Left ventricle myocardium inferior (tissue), 1 donor: ENCODE data around the gene SLC28A3. TPM values are rescaled to one million over a fixed set of nuclear protein-coding genes. Genes with fewer than 3 reads are reported as not detected.
A peak's percentile ranks its signal among the peaks of the same experiment; 100 is the strongest.

Source experiments
- DNase-seq: peaks from one replicate; pipeline ENCODE4 v3.0.0-alpha.2; 2020
- H3K27ac ChIP-seq: fragments of 200-600 bp; replicated peaks from 2 replicates; pipeline ENCODE4 v1.8.0; 2021
- H3K27me3 ChIP-seq: fragments of 200-600 bp; 2 replicates; pipeline ENCODE4 v1.8.0; 2021; ENCODE audit warnings: low read depth
- H3K36me3 ChIP-seq: fragments of 200-600 bp; 2 replicates; pipeline ENCODE4 v1.8.0; 2021
- H3K4me1 ChIP-seq: fragments of 200-600 bp; 2 replicates; pipeline ENCODE4 v1.8.0; 2021
- H3K4me3 ChIP-seq: fragments of 200-600 bp; 2 replicates; pipeline ENCODE4 v1.8.0; 2021; ENCODE audit warnings: mild to moderate bottlenecking, moderate library complexity
- H3K9me3 ChIP-seq: fragments of 200-600 bp; replicated peaks from 2 replicates; pipeline ENCODE4 v1.8.0; 2021
- intact Hi-C: fragments of 100-400 bp; cut with micrococcal nuclease; formaldehyde crosslinking; loops from one replicate; pipeline ENCODE4 v1.11.0; 2022
- total RNA-seq: library from RNA; stranded (reverse); fragmentation: NEBNext Ultra II Directional; extraction: Animal tissue kit (Norgen Biotek cat#: 25700); gene quantifications from one replicate; pipeline ENCODE4 v1.2.1, GENCODE V29; 2021
- TF ChIP-seq, protein P1 (sequence below): fragments of 200-600 bp; IDR thresholded peaks from 2 replicates; pipeline ENCODE4 v1.8.0; 2021; ENCODE audit warnings: antibody characterized with exemption, mild to moderate bottlenecking, borderline replicate concordance
- donor health status: DM: no; HTN: yes; CAD: no; lungs with severe emphysema.

The SLC28A3 gene
- total RNA-seq, 1 donor from 2014 or later: 0.16 TPM

DNA sequence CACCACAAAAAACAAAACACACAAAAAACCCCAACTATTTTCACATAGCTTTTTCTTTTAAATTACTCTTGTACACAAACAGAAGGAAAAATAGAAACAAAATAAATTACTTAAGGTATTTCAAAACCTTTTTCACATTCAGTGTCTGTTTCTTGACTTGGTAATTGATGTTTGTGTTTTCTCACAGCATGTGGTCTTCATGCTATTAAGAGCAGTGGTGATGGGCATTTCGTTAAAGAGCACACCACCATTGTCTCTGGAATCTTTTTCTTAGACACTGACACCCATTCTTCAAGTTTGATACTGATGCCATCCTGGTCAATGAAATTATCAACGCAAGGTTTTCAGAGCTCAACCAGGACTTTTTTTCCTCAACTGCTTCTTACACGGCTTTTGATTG lies 63.8 kb downstream of the SLC28A3 start:
- no peaks in the 10 kb centered on the region for H3K36me3 ChIP-seq
- intact Hi-C loops: no loop called here
- TF ChIP-seq, protein P1, sequence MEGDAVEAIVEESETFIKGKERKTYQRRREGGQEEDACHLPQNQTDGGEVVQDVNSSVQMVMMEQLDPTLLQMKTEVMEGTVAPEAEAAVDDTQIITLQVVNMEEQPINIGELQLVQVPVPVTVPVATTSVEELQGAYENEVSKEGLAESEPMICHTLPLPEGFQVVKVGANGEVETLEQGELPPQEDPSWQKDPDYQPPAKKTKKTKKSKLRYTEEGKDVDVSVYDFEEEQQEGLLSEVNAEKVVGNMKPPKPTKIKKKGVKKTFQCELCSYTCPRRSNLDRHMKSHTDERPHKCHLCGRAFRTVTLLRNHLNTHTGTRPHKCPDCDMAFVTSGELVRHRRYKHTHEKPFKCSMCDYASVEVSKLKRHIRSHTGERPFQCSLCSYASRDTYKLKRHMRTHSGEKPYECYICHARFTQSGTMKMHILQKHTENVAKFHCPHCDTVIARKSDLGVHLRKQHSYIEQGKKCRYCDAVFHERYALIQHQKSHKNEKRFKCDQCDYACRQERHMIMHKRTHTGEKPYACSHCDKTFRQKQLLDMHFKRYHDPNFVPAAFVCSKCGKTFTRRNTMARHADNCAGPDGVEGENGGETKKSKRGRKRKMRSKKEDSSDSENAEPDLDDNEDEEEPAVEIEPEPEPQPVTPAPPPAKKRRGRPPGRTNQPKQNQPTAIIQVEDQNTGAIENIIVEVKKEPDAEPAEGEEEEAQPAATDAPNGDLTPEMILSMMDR: no peak
- H3K4me3 ChIP-seq: no peak overlapping the region
- H3K9me3 ChIP-seq: no peaks in the 10 kb centered on the region
- H3K27me3 ChIP-seq: peaks cover 24% of the 10 kb centered on the region
- H3K4me1 ChIP-seq: no peaks in the 10 kb centered on the region
- DNase-seq: no peak
- H3K27ac ChIP-seq: no peak overlapping the region

DNA sequence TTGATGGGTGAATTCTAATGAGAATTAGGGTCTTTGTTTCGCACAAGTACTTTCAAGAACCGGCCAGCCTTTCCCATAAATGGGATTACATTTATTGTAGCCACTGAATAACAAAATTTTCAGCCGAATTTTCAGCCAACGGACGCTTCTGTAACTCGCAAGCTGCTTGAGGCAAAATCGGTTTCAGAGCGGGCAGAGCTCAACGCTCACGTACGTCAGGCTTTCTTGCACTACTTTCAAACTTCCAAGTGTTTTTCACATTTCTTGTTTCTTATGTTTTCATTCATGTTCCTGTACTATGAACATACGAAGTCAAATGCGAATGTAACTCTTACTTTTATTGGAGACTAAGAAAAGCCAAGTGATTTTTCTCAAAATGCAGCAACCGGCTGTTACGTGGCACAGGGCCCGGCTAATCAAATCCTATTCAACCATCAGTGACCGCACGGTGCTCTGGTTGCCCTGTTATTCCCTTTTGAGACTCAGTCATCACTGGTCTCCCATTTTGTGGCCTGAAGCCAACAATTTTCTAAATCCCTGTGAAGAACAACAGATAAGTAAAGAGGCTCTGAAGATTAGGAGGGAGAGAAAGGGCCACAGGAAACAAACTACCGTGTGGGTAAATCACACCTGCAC lies 68.5 kb downstream of the SLC28A3 start:
- TF ChIP-seq, protein P1: no peak
- Histone ChIP-seq H3K4me3 (peak overlapping the region; percentile 51), H3K9me3 (no peaks in the 10 kb centered on the region), H3K4me1 (peaks cover 6% of the 10 kb centered on the region), H3K36me3 (no peaks in the 10 kb centered on the region), H3K27ac (peak overlapping the region; percentile 44), H3K27me3 (peaks cover 31% of the 10 kb centered on the region)
- intact Hi-C loops: no loop called here
- no peak for DNase-seq

DNA sequence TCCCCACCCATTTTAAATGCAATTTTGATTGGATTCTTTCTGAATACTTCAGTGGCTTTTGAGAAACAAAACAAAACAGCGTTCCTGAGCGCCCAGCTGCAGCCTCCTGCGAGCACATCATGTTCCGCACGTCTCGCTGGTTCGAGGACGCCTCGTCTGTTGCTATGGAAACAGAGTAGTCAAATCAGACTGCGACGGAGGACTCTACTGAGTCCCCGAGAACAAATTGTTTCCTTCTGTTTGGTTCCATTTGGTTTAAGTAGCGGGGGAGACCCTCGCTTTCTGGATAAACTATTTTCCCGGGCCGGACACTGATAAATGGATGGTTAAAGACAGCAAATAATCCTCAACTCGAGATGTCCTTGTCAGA lies 69.0 kb downstream of the SLC28A3 start:
- no peaks in the 10 kb centered on the region for H3K36me3 ChIP-seq
- DNase-seq: peak; percentile 41
- peak overlapping the region; percentile 51 for H3K4me3 ChIP-seq
- peak overlapping the region; percentile 44 for H3K27ac ChIP-seq
- intact Hi-C loops: no loop called here
- H3K9me3 ChIP-seq: no peaks in the 10 kb centered on the region
- TF ChIP-seq, protein P1: no peak
- peaks cover 6% of the 10 kb centered on the region for H3K4me1 ChIP-seq
- H3K27me3 ChIP-seq: peaks cover 31% of the 10 kb centered on the region

DNA sequence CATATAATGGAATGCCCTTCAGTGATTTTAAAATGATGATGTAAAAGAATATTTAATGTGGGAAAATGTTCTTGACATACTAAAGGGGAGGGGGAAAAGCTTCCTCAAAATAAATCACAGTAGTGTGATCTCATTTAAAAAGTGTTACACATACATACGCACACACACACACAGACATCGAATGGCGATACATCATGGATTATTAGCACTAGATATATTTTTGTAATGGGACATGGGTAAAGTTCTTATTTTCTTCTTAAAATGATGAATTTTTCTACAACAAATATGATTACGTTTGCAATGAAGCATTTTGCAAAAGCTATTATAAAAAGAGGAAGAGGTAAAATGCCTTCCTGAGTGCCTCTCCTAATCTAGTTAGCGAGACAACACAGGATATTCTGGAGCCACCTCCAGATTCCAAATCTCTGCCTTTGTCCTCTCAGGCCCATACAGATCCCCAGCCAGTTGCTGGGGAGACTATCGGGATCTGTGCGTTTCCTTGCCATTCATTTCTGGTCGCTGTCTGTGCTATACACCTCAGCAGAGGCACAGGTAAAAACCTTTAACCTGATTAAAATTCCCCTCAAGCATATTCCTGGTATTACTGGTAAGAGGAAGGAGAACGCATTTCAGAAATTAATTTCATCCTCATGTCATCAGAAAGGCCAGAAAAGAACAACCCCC lies 69.6 kb downstream of the SLC28A3 start:
- intact Hi-C loops: no loop called here
- Histone ChIP-seq H3K27me3 (peaks cover 31% of the 10 kb centered on the region), H3K4me1 (peaks cover 6% of the 10 kb centered on the region), H3K27ac (no peak overlapping the region), H3K4me3 (peak overlapping the region; percentile 51), H3K9me3 (no peaks in the 10 kb centered on the region), H3K36me3 (no peaks in the 10 kb centered on the region)
- DNase-seq: no peak
- TF ChIP-seq, protein P1: no peak

DNA sequence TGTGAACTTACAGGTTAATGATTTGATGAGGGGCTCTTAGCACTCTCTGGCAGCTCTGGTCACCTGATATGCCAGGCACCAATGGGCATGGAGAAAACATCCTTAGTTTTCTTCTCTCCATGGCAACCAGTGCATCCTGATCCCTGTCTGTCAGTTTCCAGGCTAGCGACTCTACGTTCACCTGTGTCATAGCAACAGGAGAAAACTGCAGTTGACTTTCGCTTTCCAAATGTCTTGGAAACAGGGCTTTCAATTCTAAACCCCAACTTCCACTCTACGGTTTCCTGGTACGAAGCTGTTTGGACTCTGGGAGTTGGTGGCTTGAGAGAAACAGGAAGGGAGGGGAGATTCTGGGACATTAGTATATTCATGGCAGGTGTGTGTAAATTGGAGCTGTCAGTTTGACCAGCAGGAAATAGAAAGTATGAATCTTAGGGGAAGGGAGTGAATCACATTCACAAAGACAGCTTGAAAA lies 74.4 kb downstream of the SLC28A3 start:
- Histone ChIP-seq H3K4me3 (no peak overlapping the region), H3K4me1 (peaks cover 2% of the 10 kb centered on the region), H3K27ac (no peak overlapping the region), H3K36me3 (no peaks in the 10 kb centered on the region), H3K9me3 (no peaks in the 10 kb centered on the region), H3K27me3 (peaks cover 1% of the 10 kb centered on the region)
- DNase-seq: no peak
- intact Hi-C loops: no loop called here
- TF ChIP-seq, protein P1: no peak
